ENCODE data around the gene ATP13A2.

Gene ATP13A2

DNA sequence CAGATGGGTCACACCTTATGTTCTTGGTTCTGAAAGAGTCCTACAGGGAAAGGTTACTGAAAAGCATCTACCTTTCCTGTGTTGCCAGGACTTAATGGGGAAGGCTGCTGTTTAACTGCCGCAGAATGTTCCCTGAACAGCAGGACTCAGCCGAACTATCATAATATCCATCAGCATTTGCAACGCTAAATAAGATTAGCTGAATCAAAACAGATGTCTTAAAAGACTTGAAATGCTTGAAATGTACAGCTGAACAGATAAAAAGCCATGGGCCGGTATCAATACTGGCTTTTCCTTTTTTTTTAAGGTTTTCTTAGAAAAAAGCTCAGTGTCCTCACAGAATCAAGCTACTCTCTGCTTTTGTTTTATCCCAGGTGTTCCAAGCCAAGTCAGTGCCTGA lies 19.7 kb upstream of the ATP13A2 start:
- H3K36me3 ChIP-seq (ENCODE audit: control insufficient read depth, insufficient read depth, low read length) = peaks cover 57% of the 10 kb centered on the region
- no peak overlapping the region for H3K27ac ChIP-seq (ENCODE audit: insufficient read depth, low read length, poor library complexity, severe bottlenecking)
- no peaks in the 10 kb centered on the region for H3K27me3 ChIP-seq (replicated peaks; ENCODE audit: control insufficient read depth, insufficient read depth, low read length, poor library complexity, severe bottlenecking)
- H3K4me1 ChIP-seq (ENCODE audit: control insufficient read depth, insufficient read depth, low read length, poor library complexity, severe bottlenecking) = no peaks in the 10 kb centered on the region
- H3K9me3 ChIP-seq (ENCODE audit: control insufficient read depth, low read length) = no peaks in the 10 kb centered on the region
- H3K4me3 ChIP-seq (ENCODE audit: insufficient read depth, low read depth, low read length, poor library complexity, severe bottlenecking) = no peak overlapping the region
- no peak for DNase-seq

DNA sequence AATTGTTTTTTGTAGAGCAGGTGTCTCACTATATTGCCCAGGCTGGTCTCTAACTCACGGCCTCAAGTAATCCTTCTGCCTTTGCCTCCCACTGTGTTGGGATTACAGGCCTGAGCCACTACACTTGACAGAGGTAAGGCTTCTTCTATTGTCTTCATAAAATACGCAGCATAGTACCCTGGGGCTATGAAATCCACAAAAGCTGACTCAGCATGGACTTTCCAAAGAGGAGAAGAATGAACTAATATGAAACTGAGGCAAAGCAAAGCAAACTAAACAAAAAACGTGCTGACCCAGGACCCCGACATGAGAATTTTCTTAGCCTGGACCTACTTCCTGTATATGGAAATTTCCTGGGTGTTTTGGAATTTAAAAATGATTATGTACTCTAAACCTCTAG lies 18.5 kb upstream of the ATP13A2 start:
- Histone ChIP-seq H3K27me3 (replicated peaks; ENCODE audit: control insufficient read depth, insufficient read depth, low read length, poor library complexity, severe bottlenecking) (no peaks in the 10 kb centered on the region), H3K27ac (ENCODE audit: insufficient read depth, low read length, poor library complexity, severe bottlenecking) (no peak overlapping the region), H3K4me1 (ENCODE audit: control insufficient read depth, insufficient read depth, low read length, poor library complexity, severe bottlenecking) (no peaks in the 10 kb centered on the region), H3K9me3 (ENCODE audit: control insufficient read depth, low read length) (no peaks in the 10 kb centered on the region), H3K4me3 (ENCODE audit: insufficient read depth, low read depth, low read length, poor library complexity, severe bottlenecking) (no peak overlapping the region), H3K36me3 (ENCODE audit: control insufficient read depth, insufficient read depth, low read length) (peaks cover 70% of the 10 kb centered on the region)
- no peak for DNase-seq

GRCh38 chr1:17028662-17029188 lies 17.0 kb upstream of the ATP13A2 start:
- Histone ChIP-seq H3K27me3 (replicated peaks; ENCODE audit: control insufficient read depth, insufficient read depth, low read length, poor library complexity, severe bottlenecking) (no peaks in the 10 kb centered on the region), H3K36me3 (ENCODE audit: control insufficient read depth, insufficient read depth, low read length) (peaks cover 84% of the 10 kb centered on the region)

DNA sequence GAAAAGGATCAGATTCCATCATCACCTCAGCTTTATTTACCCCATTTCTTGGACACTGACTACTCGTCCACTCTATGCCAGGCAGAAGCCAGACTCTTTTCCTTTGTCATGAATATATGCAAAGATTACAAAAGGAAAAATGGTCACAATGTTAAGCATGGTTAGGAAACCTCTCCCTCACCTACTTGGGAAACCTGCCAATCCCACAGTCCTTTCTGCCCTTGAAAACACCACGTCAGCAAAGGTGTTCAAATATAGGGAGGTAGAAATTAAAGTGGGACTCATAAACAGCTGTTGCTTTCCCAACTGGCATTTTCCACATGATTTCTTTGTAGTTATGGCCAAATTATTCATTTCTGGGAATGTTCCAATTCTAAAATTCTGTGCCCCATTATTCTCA lies 16.2 kb upstream of the ATP13A2 start:
- Histone ChIP-seq H3K27ac (ENCODE audit: insufficient read depth, low read length, poor library complexity, severe bottlenecking) (no peak overlapping the region), H3K9me3 (ENCODE audit: control insufficient read depth, low read length) (no peaks in the 10 kb centered on the region), H3K36me3 (ENCODE audit: control insufficient read depth, insufficient read depth, low read length) (peaks cover 85% of the 10 kb centered on the region)

More at GRCh38 chr1:17028662-17029188, 17.0 kb upstream of the ATP13A2 start:
- no peak overlapping the region for H3K4me3 ChIP-seq (ENCODE audit: insufficient read depth, low read depth, low read length, poor library complexity, severe bottlenecking)
- H3K27ac ChIP-seq (ENCODE audit: insufficient read depth, low read length, poor library complexity, severe bottlenecking) = no peak overlapping the region
- H3K4me1 ChIP-seq (ENCODE audit: control insufficient read depth, insufficient read depth, low read length, poor library complexity, severe bottlenecking) = no peaks in the 10 kb centered on the region
- DNase-seq = no peak
- H3K9me3 ChIP-seq (ENCODE audit: control insufficient read depth, low read length) = no peaks in the 10 kb centered on the region

DNA sequence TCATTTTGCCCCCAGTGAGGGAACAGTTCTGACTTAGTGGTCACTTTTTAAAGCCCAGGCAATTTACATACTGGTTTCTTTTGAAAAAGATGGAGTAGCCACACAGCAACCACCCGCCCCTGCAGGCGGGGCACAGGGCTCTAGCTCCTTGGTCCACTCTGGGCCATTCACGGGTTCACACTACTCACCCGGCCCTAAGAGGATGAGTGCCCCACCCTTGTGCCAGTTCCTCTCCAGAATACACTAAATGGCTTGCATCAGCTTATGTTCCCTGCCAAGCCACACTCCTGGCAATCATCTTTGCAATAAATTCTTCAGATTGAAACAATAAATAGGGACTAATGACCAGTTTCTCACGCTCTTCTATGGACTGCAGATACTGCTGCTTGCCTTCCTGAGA lies 15.7 kb upstream of the ATP13A2 start:
- peaks cover 85% of the 10 kb centered on the region for H3K36me3 ChIP-seq (ENCODE audit: control insufficient read depth, insufficient read depth, low read length)
- H3K4me3 ChIP-seq (ENCODE audit: insufficient read depth, low read depth, low read length, poor library complexity, severe bottlenecking) = no peak overlapping the region
- H3K27ac ChIP-seq (ENCODE audit: insufficient read depth, low read length, poor library complexity, severe bottlenecking) = no peak overlapping the region
- no peak for DNase-seq
- H3K4me1 ChIP-seq (ENCODE audit: control insufficient read depth, insufficient read depth, low read length, poor library complexity, severe bottlenecking) = no peaks in the 10 kb centered on the region
- no peaks in the 10 kb centered on the region for H3K27me3 ChIP-seq (replicated peaks; ENCODE audit: control insufficient read depth, insufficient read depth, low read length, poor library complexity, severe bottlenecking)
- H3K9me3 ChIP-seq (ENCODE audit: control insufficient read depth, low read length) = no peaks in the 10 kb centered on the region

More for the DNA sequence above, 16.2 kb upstream of the ATP13A2 start:
- Histone ChIP-seq H3K4me1 (ENCODE audit: control insufficient read depth, insufficient read depth, low read length, poor library complexity, severe bottlenecking) (no peaks in the 10 kb centered on the region), H3K4me3 (ENCODE audit: insufficient read depth, low read depth, low read length, poor library complexity, severe bottlenecking) (no peak overlapping the region), H3K27me3 (replicated peaks; ENCODE audit: control insufficient read depth, insufficient read depth, low read length, poor library complexity, severe bottlenecking) (no peaks in the 10 kb centered on the region)
- no peak for DNase-seq

DNA sequence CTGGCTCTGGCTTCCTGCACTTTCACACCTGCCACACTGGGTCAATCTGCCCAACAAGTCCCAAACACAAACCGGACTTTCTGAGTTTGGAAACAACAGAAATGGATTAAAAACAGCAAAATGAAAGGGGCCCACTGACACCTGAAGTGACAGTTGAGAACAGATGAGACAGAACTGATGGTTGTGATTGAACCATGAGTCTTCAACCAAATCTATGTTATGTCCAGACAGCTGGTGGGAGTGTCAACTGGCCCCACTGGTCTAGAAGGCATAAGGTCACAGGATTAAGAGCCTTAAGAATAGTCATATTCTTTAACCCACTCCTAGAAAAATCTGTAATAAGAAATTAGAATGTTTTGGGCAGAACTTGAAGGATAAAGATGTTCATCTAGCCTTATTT lies 13.0 kb upstream of the ATP13A2 start:
- DNase-seq = no peak
- Histone ChIP-seq H3K27ac (ENCODE audit: insufficient read depth, low read length, poor library complexity, severe bottlenecking) (no peak overlapping the region), H3K4me1 (ENCODE audit: control insufficient read depth, insufficient read depth, low read length, poor library complexity, severe bottlenecking) (no peaks in the 10 kb centered on the region), H3K36me3 (ENCODE audit: control insufficient read depth, insufficient read depth, low read length) (peaks cover 97% of the 10 kb centered on the region), H3K4me3 (ENCODE audit: insufficient read depth, low read depth, low read length, poor library complexity, severe bottlenecking) (no peak overlapping the region), H3K27me3 (replicated peaks; ENCODE audit: control insufficient read depth, insufficient read depth, low read length, poor library complexity, severe bottlenecking) (no peaks in the 10 kb centered on the region), H3K9me3 (ENCODE audit: control insufficient read depth, low read length) (no peaks in the 10 kb centered on the region)

GRCh38 chr1:17023573-17023972 lies 11.8 kb upstream of the ATP13A2 start:
- no peak overlapping the region for H3K4me3 ChIP-seq (ENCODE audit: insufficient read depth, low read depth, low read length, poor library complexity, severe bottlenecking)
- no peaks in the 10 kb centered on the region for H3K4me1 ChIP-seq (ENCODE audit: control insufficient read depth, insufficient read depth, low read length, poor library complexity, severe bottlenecking)
- no peak for DNase-seq
- no peaks in the 10 kb centered on the region for H3K27me3 ChIP-seq (replicated peaks; ENCODE audit: control insufficient read depth, insufficient read depth, low read length, poor library complexity, severe bottlenecking)
- H3K27ac ChIP-seq (ENCODE audit: insufficient read depth, low read length, poor library complexity, severe bottlenecking) = no peak overlapping the region
- H3K9me3 ChIP-seq (ENCODE audit: control insufficient read depth, low read length) = no peaks in the 10 kb centered on the region
- peaks cover 95% of the 10 kb centered on the region for H3K36me3 ChIP-seq (ENCODE audit: control insufficient read depth, insufficient read depth, low read length)

GRCh38 chr1:17023102-17023501 lies 11.4 kb upstream of the ATP13A2 start:
- H3K4me1 ChIP-seq (ENCODE audit: control insufficient read depth, insufficient read depth, low read length, poor library complexity, severe bottlenecking) = no peaks in the 10 kb centered on the region
- no peak overlapping the region for H3K4me3 ChIP-seq (ENCODE audit: insufficient read depth, low read depth, low read length, poor library complexity, severe bottlenecking)
- no peak for DNase-seq
- H3K27ac ChIP-seq (ENCODE audit: insufficient read depth, low read length, poor library complexity, severe bottlenecking) = no peak overlapping the region
- H3K9me3 ChIP-seq (ENCODE audit: control insufficient read depth, low read length) = no peaks in the 10 kb centered on the region
- H3K27me3 ChIP-seq (replicated peaks; ENCODE audit: control insufficient read depth, insufficient read depth, low read length, poor library complexity, severe bottlenecking) = no peaks in the 10 kb centered on the region
- H3K36me3 ChIP-seq (ENCODE audit: control insufficient read depth, insufficient read depth, low read length) = peaks cover 95% of the 10 kb centered on the region

DNA sequence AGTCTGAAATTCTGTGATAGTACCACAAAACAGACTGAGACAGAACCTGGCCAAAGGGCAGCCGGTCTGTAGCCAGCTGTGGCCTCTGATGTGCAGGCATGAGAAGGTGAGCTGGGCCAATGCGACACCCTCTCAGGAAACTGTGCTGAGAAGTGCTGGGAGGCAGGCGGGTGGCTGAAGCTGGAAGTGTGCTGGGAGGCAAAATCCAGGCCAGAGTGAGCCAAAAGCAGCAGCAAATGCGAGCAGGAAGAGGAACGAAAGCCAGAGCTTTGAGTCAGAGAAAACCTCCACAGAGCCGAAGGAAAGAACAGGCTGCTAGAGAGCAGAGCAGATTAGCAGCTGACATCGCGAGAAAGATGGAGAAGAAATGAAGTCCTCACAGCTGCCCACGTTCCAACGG lies 10.2 kb upstream of the ATP13A2 start:
- Histone ChIP-seq H3K9me3 (ENCODE audit: control insufficient read depth, low read length) (no peaks in the 10 kb centered on the region), H3K4me3 (ENCODE audit: insufficient read depth, low read depth, low read length, poor library complexity, severe bottlenecking) (no peak overlapping the region), H3K36me3 (ENCODE audit: control insufficient read depth, insufficient read depth, low read length) (peaks cover 86% of the 10 kb centered on the region), H3K27ac (ENCODE audit: insufficient read depth, low read length, poor library complexity, severe bottlenecking) (no peak overlapping the region), H3K27me3 (replicated peaks; ENCODE audit: control insufficient read depth, insufficient read depth, low read length, poor library complexity, severe bottlenecking) (no peaks in the 10 kb centered on the region), H3K4me1 (ENCODE audit: control insufficient read depth, insufficient read depth, low read length, poor library complexity, severe bottlenecking) (no peaks in the 10 kb centered on the region)
- DNase-seq = no peak

DNA sequence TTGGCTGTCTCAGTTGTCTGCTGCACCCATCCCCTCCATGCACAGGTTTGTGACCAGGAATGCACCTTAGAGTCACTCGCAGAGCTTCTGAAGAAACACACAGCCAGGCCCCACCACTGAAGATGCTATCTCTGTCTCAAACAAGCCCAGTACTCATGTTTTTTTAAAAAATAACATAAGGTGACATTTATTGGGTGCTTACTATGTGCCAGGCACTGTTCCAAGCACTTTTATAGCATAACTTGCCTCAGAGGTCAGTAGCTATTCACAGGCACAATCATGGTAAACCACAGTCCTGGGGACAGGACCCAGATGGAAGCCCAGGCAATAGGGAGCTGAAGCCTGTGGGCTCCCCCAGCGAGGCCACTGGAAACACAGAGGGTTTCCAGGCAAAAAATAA lies 8.8 kb upstream of the ATP13A2 start:
- Histone ChIP-seq H3K4me1 (ENCODE audit: control insufficient read depth, insufficient read depth, low read length, poor library complexity, severe bottlenecking) (no peaks in the 10 kb centered on the region), H3K27ac (ENCODE audit: insufficient read depth, low read length, poor library complexity, severe bottlenecking) (no peak overlapping the region), H3K27me3 (replicated peaks; ENCODE audit: control insufficient read depth, insufficient read depth, low read length, poor library complexity, severe bottlenecking) (no peaks in the 10 kb centered on the region), H3K4me3 (ENCODE audit: insufficient read depth, low read depth, low read length, poor library complexity, severe bottlenecking) (no peak overlapping the region), H3K36me3 (ENCODE audit: control insufficient read depth, insufficient read depth, low read length) (peaks cover 72% of the 10 kb centered on the region), H3K9me3 (ENCODE audit: control insufficient read depth, low read length) (no peaks in the 10 kb centered on the region)
- no peak for DNase-seq

All from effector memory CD4-positive, alpha-beta T cell (primary cell).